Transverse colon (tissue), 4 donors: ENCODE results near the gene ABCC12. TPM values are rescaled to one million over a fixed set of nuclear protein-coding genes. Genes with fewer than 3 reads are reported as not detected.

Source experiments
- DNase-seq: peaks from one replicate; pipeline ENCODE4 v3.0.0-alpha.2; 2019
- H3K27ac ChIP-seq, 4 donors: fragments of 200-600 bp; sonication (generic); 2 replicates each; pipeline ENCODE4 v1.5.1; 2016 to 2018; ENCODE audit warnings: inconsistent platforms in 4 of 4
- H3K27me3 ChIP-seq: fragments of 200-600 bp; sonication (generic); 2 replicates; pipeline ENCODE4 v1.5.1; 2017; ENCODE audit warnings: inconsistent platforms
- H3K36me3 ChIP-seq, 4 donors: fragments of 200-600 bp; sonication (generic); 2 replicates each; pipeline ENCODE4 v1.5.1; 2017 to 2019; ENCODE audit warnings: inconsistent platforms in 4 of 4
- H3K4me1 ChIP-seq, 4 donors: fragments of 200-600 bp; sonication (generic); 2 replicates each; pipeline ENCODE4 v1.5.1; 2017 to 2020; ENCODE audit warnings: inconsistent platforms in 4 of 4
- H3K4me3 ChIP-seq, 4 donors: fragments of 200-600 bp; sonication (generic); 1 replicate in 1 of 4; 2 replicates in 3 of 4; pipeline versions ENCODE4 v1.5.1 to v1.6.1; 2017 to 2019; ENCODE audit warnings: inconsistent platforms in 4 of 4
- H3K9me3 ChIP-seq, 2 donors: fragments of 200-600 bp; sonication (generic); 2 replicates each; pipeline ENCODE4 v1.5.1; 2017 to 2019; ENCODE audit warnings: inconsistent platforms in 2 of 2
- CTCF ChIP-seq, 5 experiments: fragments of 200-600 bp in 3 of 5; fragments of 450-650 bp in 2 of 5; sonication (generic) in 3 of 5; IDR thresholded peaks; 1 replicate in 2 of 5; 2 replicates in 3 of 5; pipeline ENCODE4 v1.5.1; 2016 to 2017; ENCODE audit warnings: antibody characterized with exemption in 5 of 5, inconsistent platforms in 3 of 5, mild to moderate bottlenecking in 2 of 5, moderate library complexity in 1 of 5
- EP300 ChIP-seq: sonication (generic); formaldehyde crosslinking; IDR thresholded peaks from one replicate; pipeline ENCODE4 v1.6.1; 2017; ENCODE audit warnings: antibody characterized with exemption, low read depth
- POLR2A ChIP-seq: fragments of 450-650 bp; IDR thresholded peaks from one replicate; pipeline ENCODE4 v1.6.1; 2016; ENCODE audit warnings: antibody characterized with exemption, mild to moderate bottlenecking, moderate library complexity
- POLR2AphosphoS5 ChIP-seq, 3 donors: sonication (generic); formaldehyde crosslinking; IDR thresholded peaks; one replicate each; pipeline ENCODE4 v1.6.1; 2016; ENCODE audit warnings: antibody characterized with exemption in 3 of 3
- WGBS, 2 donors: methylation state at CpG; one replicate each; pipeline ENCODE4 v1.1.5; 2018; ENCODE audit warnings: low coverage in 1 of 2; 5-methylcytosine and 5-hydroxymethylcytosine counted together
- in situ Hi-C, 4 donors: fragments of 200-750 bp; cut with MboI; loops; one replicate each; pipeline versions ENCODE4 v1.15.0 to v1.15.1; 2017; ENCODE audit warnings: low sequenced_read_pairs in 3 of 4, low pct_ligation_motif_present in 1 of 4, low pct_unique_long_range_greater_than_20kb in 1 of 4
- intact Hi-C: fragments of 100-400 bp; cut with DNase I; formaldehyde crosslinking; loops from one replicate; pipeline ENCODE4 v1.15.1; 2023; ENCODE audit warnings: low total_unique reads
- total RNA-seq, 4 donors: library from RNA; depleted of rRNA; stranded (reverse); fragments of >200 nt; gene quantifications; one replicate each; pipeline ENCODE4 v1.1.0, GENCODE V29; 2016

ABCC12 gene
- total RNA-seq, 4 donors from 2014 or later: not detected

- in situ Hi-C loops: loop anchor here (10.0 to 25.0 kb wide), 5 partner anchors 1026 to 1226 kb away; partner anchors contain the start of gene NETO2 (in 4 of the 4)
- WGBS, 2 donors: 82% methylated on average over 9 of the region's 9 CpGs; no CpG with 5 or more reads in 1 of the 2 donors
These were observed 7.1 kb upstream of the ABCC12 start for GRCh38 chr16:48162839-48163410.

GRCh38 chr16:48161906-48162305 lies 6.1 kb upstream of the ABCC12 start:
- 67 to 80% methylated on average over 3 to 4 of the region's 4 CpGs for WGBS, 2 donors
- in situ Hi-C loops: loop anchor here (10.0 to 25.0 kb wide), 5 partner anchors 1025 to 1225 kb away; partner anchors contain the start of gene NETO2 (in 4 of the 4)
- intact Hi-C loops: no loop called here

More at GRCh38 chr16:48162839-48163410, 7.1 kb upstream of the ABCC12 start:
- Histone ChIP-seq H3K4me1 (peaks cover 0 to 11% (median 4%) of the 10 kb centered on the region in 4 donors), H3K27me3 (peaks cover 4% of the 10 kb centered on the region), H3K36me3 (no peaks in the 10 kb centered on the region), H3K4me3 (no peak overlapping the region), H3K9me3 (no peaks in the 10 kb centered on the region), H3K27ac (no peak overlapping the region)
- TF ChIP-seq POLR2A (no peak), EP300 (no peak), CTCF (IDR thresholded peaks at IDR 0.05) (no peak), POLR2AphosphoS5 (IDR thresholded peaks at IDR 0.05) (no peak)
- intact Hi-C loops: no loop called here
- no peak for DNase-seq

GRCh38 chr16:48160575-48160974 lies 4.8 kb upstream of the ABCC12 start:
- H3K27me3 ChIP-seq: peaks cover 6% of the 10 kb centered on the region
- no peaks in the 10 kb centered on the region for H3K9me3 ChIP-seq
- H3K27ac ChIP-seq: no peak overlapping the region
- intact Hi-C loops (no loop called here), in situ Hi-C loops (loop anchor here (10.0 to 25.0 kb wide), 5 partner anchors 1023 to 1223 kb away; partner anchors contain the start of gene NETO2 (in 4 of the 4))
- no peaks in the 10 kb centered on the region for H3K36me3 ChIP-seq
- no peak for DNase-seq
- WGBS, 2 donors: 85 to 86% methylated on average over 1 to 6 of the region's 6 CpGs
- H3K4me1 ChIP-seq: peaks cover 0 to 11% (median 5%) of the 10 kb centered on the region in 4 donors
- TF ChIP-seq POLR2AphosphoS5 (IDR thresholded peaks at IDR 0.05) (no peak), CTCF (IDR thresholded peaks at IDR 0.05) (no peak), POLR2A (no peak), EP300 (no peak)
- no peak overlapping the region for H3K4me3 ChIP-seq

More at GRCh38 chr16:48161906-48162305, 6.1 kb upstream of the ABCC12 start:
- DNase-seq: no peak
- no peak overlapping the region for H3K4me3 ChIP-seq
- peaks cover 0 to 11% (median 4%) of the 10 kb centered on the region in 4 donors for H3K4me1 ChIP-seq
- H3K27me3 ChIP-seq: peaks cover 4% of the 10 kb centered on the region
- no peak overlapping the region for H3K27ac ChIP-seq
- H3K36me3 ChIP-seq: no peaks in the 10 kb centered on the region
- TF ChIP-seq EP300 (no peak), POLR2A (no peak), CTCF (IDR thresholded peaks at IDR 0.05) (no peak), POLR2AphosphoS5 (IDR thresholded peaks at IDR 0.05) (no peak)
- H3K9me3 ChIP-seq: no peaks in the 10 kb centered on the region

- Histone ChIP-seq H3K9me3 (no peaks in the 10 kb centered on the region), H3K4me1 (peaks cover 0 to 3% (median 0%) of the 10 kb centered on the region in 4 donors), H3K27me3 (peaks cover 2% of the 10 kb centered on the region), H3K27ac (no peak overlapping the region), H3K36me3 (no peaks in the 10 kb centered on the region), H3K4me3 (no peak overlapping the region)
- in situ Hi-C loops: loop anchor here (25.0 kb wide), 3 partner anchors 1021 to 1221 kb away; partner anchors contain the start of gene NETO2 (in 4 of the 4)
- TF ChIP-seq POLR2A: no peak
- TF ChIP-seq EP300: no peak
- TF ChIP-seq CTCF (IDR thresholded peaks at IDR 0.05): no peak
- TF ChIP-seq POLR2AphosphoS5 (IDR thresholded peaks at IDR 0.05): no peak
- intact Hi-C loops: loop anchor here (5.0 kb wide), 1 partner anchor 1016 kb away; the partner anchor contains the start of gene NETO2
- DNase-seq: no peak
- 57% methylated on average over 4 of the region's 4 CpGs; no CpG with 5 or more reads in 1 of the 2 donors for WGBS, 2 donors
These were observed 2.5 kb upstream of the ABCC12 start for GRCh38 chr16:48158296-48158695.
